CD4-positive, alpha-beta memory T cell (primary cell): ENCODE data around the gene C22orf23. TPM values are rescaled to one million over a fixed set of nuclear protein-coding genes. Genes with fewer than 3 reads are reported as not detected.
"Not testable (repeated sequence)": the region's sequence is repeated elsewhere in the genome, so short reads cannot be mapped to it uniquely, and the experiment has no call there.

Source experiments
- CTCF ChIA-PET: fragments of 350-600 bp; sonication (Branson Sonifier 250); formaldehyde crosslinking; loops from one replicate; lab custom pipeline; 2021; ENCODE audit warnings: inconsistent platforms; ENCODE audit not compliant: partially characterized antibody; lab: Charles Lee
- POLR2A ChIA-PET: fragments of 350-600 bp; sonication (Branson Sonifier 250); formaldehyde crosslinking; loops from one replicate; lab custom pipeline; 2021; ENCODE audit not compliant: partially characterized antibody; lab: Charles Lee
- DNase-seq, 5 donors: peaks; one replicate each; pipeline versions ENCODE4 v3.0.0 to v3.0.0-alpha.2; 2020 to 2022; ENCODE audit warnings: mixed read lengths in 1 of 5
- H3K27ac ChIP-seq: one replicate; pipeline ENCODE4 v1.7.0; 2013; ENCODE audit warnings: low read depth, low read length
- H3K27me3 ChIP-seq: 2 replicates; pipeline ENCODE4 v1.7.0; 2013; ENCODE audit warnings: mild to moderate bottlenecking, low read length, moderate library complexity; ENCODE audit not compliant: insufficient read depth
- H3K36me3 ChIP-seq: 2 replicates; pipeline ENCODE4 v1.7.0; 2013; ENCODE audit warnings: mild to moderate bottlenecking, low read length, moderate library complexity; ENCODE audit not compliant: insufficient read depth
- H3K4me1 ChIP-seq: 2 replicates; pipeline ENCODE4 v1.7.0; 2013; ENCODE audit warnings: mild to moderate bottlenecking, low read length, moderate library complexity; ENCODE audit not compliant: insufficient read depth
- H3K4me3 ChIP-seq, 2 donors: one replicate each; pipeline ENCODE4 v1.7.0; 2013; ENCODE audit warnings: low read length in 2 of 2, mild to moderate bottlenecking in 1 of 2
- H3K9me3 ChIP-seq, 2 donors: one replicate each; pipeline ENCODE4 v1.7.0; 2013; ENCODE audit warnings: low read length in 2 of 2, control low read depth in 1 of 2; ENCODE audit not compliant: control insufficient read depth in 1 of 2
- H3K27ac Mint-ChIP-seq, 7 donors: one replicate each; pipeline ENCODE4 v1.8.0; 2020 to 2021; ENCODE audit warnings: mixed read lengths in 7 of 7, mild to moderate bottlenecking in 6 of 7, inconsistent platforms in 3 of 7, moderate library complexity in 3 of 7
- H3K27me3 Mint-ChIP-seq, 2 donors: one replicate each; pipeline ENCODE4 v1.8.0; 2020 to 2021; ENCODE audit warnings: mixed read lengths in 2 of 2
- H3K36me3 Mint-ChIP-seq, 2 donors: one replicate each; pipeline ENCODE4 v1.8.0; 2020 to 2021; ENCODE audit warnings: mixed read lengths in 2 of 2, inconsistent platforms in 1 of 2, mild to moderate bottlenecking in 1 of 2
- H3K4me1 Mint-ChIP-seq, 4 donors: one replicate each; pipeline ENCODE4 v1.8.0; 2020 to 2021; ENCODE audit warnings: mixed read lengths in 4 of 4, mild to moderate bottlenecking in 1 of 4
- H3K4me3 Mint-ChIP-seq, 8 donors: one replicate each; pipeline ENCODE4 v1.8.0; 2020 to 2021; ENCODE audit warnings: mixed read lengths in 8 of 8, mild to moderate bottlenecking in 7 of 8, moderate library complexity in 6 of 8, inconsistent platforms in 3 of 8
- H3K9me3 Mint-ChIP-seq, 8 donors: one replicate each; pipeline ENCODE4 v1.8.0; 2020 to 2021; ENCODE audit warnings: mixed read lengths in 8 of 8, mild to moderate bottlenecking in 5 of 8, inconsistent platforms in 3 of 8, moderate library complexity in 1 of 8
- intact Hi-C: fragments of 100-400 bp; cut with micrococcal nuclease; formaldehyde crosslinking; loops from one replicate; pipeline ENCODE4 v1.15.1; 2023
- polyA plus RNA-seq, 2 donors: library from polyadenylated mRNA; unstranded; fragments of 300-500 nt; fragmentation: Illumina TruSeq; gene quantifications; one replicate each; pipeline ENCODE4 v1.2.3, GENCODE V29; 2021
- total RNA-seq, 2 experiments: library from RNA; stranded (reverse); gene quantifications; one replicate each; pipeline ENCODE4 v1.2.3, GENCODE V29; 2021

C22orf23 gene
- total and polyA plus RNA-seq, 4 experiments from 2014 or later, result not detected

DNA sequence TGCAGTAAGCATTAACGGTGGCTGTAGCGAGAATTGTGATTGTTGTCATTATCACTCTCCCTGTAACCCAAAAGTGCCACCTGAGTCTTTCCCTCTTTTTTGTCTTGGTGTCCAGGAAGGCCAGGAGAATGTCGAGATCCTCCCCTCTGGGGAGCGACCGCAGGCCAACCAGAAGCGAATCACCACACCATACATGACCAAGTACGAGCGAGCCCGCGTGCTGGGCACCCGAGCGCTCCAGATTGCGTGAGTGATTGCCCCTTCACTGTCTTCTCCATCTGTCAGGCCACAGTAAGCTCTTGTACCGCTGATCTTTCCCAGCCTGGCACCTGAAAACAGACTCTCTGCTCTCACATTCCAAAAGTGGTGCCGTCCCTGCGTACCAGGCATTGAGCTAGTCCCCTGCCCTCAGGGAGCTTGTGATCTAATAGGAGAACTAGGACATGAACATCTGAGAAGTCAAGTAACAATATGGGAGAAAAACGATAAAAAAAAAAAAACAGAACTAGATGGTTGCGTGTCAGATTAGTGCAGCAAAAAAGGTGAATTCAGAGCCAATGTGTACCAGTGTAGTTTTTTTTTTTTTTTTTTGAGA, 5.9 kb upstream of the C22orf23 start:
- no peak overlapping the region for H3K4me3 ChIP-seq
- no peaks in the 10 kb centered on the region for H3K9me3 ChIP-seq
- Mint-ChIP-seq H3K4me1 (peaks cover 23 to 35% (median 32%) of the 10 kb centered on the region in 4 donors), H3K27ac (no peak overlapping the region), H3K4me3 (no peak overlapping the region), H3K36me3 (peaks cover 49 to 54% of the 10 kb centered on the region in 2 donors), H3K27me3 (no peaks in the 10 kb centered on the region), H3K9me3 (peaks cover 0 to 2% (median 0%) of the 10 kb centered on the region in 8 donors)
- intact Hi-C loops, result no loop called here
- H3K27me3 ChIP-seq, result no peaks in the 10 kb centered on the region
- ChIA-PET CTCF (interaction anchor here (1.2 to 2.3 kb wide), 4 partner anchors 25 to 142 kb away, joined by 3 to 9 read pairs (median 6); partner anchors contain the start of gene MICALL1), POLR2A (interaction anchor here (0.8 kb wide), 1 partner anchor 141 kb away, joined by 3 read pairs; no protein-coding TSS in a partner anchor)
- H3K36me3 ChIP-seq, result peaks cover 42% of the 10 kb centered on the region
- no peak overlapping the region for H3K27ac ChIP-seq
- peaks cover 7% of the 10 kb centered on the region for H3K4me1 ChIP-seq
- no peak for DNase-seq

DNA sequence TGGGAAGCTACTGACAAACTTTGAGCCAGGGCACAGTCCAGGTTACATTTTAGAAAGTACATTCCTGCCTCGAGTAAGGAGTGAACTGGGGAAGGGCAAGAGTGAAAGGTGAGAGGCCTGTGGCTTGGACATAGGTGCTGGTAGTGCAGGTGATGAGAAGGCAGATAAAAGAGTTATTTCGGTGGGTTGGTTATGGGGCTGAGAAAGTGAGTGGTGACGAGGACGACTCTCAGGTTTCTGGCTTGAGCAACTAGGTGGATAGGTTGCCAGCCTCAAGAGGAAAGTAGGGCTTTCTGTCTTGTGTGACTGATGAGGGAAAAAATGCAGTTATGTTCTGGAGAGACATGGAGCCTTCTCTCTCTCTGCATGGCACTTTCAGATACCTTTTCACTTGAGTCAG, 3.8 kb upstream of the C22orf23 start:
- ChIA-PET POLR2A (no interaction called here), CTCF (interaction anchor here (1.3 kb wide), 1 partner anchor 23 kb away, joined by 3 read pairs; no protein-coding TSS in a partner anchor)
- peaks cover 20% of the 10 kb centered on the region for H3K4me1 ChIP-seq
- Mint-ChIP-seq H3K36me3 (peaks cover 46 to 50% of the 10 kb centered on the region in 2 donors), H3K27ac (peak overlapping the region in 1 of 7 donors; percentile 5), H3K27me3 (peaks cover 7% of the 10 kb centered on the region in 2 donors), H3K4me1 (peaks cover 33 to 54% (median 43%) of the 10 kb centered on the region in 4 donors), H3K4me3 (peak overlapping the region in 1 of 8 donors; percentile 29), H3K9me3 (peaks cover 0 to 2% (median 0%) of the 10 kb centered on the region in 8 donors)
- no peak overlapping the region for H3K4me3 ChIP-seq
- H3K27ac ChIP-seq, result no peak overlapping the region
- peaks cover 41% of the 10 kb centered on the region for H3K36me3 ChIP-seq
- DNase-seq, result no peak
- peaks cover 3% of the 10 kb centered on the region for H3K27me3 ChIP-seq
- intact Hi-C loops, result no loop called here
- no peaks in the 10 kb centered on the region for H3K9me3 ChIP-seq

DNA sequence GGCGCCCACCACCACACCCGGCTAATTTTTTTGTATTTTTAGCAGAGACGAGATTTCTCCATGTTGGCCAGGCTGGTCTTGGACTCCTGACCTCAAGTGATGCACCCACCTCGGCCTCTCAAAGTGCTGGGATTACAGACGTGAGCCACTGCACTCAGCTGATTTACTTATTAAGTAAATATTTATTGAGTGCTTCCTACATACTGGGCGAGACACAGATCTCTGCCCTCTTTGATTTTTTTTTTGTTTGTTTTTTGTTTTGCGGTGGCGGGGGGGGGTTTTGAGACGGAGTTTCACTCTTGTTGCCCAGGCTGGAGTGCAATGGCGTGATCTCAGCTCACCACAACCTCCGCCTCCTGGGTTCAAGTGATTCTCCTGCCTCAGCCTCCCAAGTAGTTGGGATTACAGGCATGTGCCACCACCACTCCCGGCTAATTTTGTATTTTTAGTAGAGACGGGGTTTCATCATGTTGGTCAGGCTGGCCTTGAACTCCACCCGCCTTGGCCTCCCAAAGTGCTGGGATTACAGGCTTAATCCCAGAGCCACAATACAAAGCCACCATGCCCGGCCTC, 2.5 kb upstream of the C22orf23 start:
- Mint-ChIP-seq H3K4me1 (peaks cover 35 to 54% (median 45%) of the 10 kb centered on the region in 4 donors), H3K36me3 (peaks cover 34 to 39% of the 10 kb centered on the region in 2 donors), H3K27me3 (peaks cover 9 to 13% of the 10 kb centered on the region in 2 donors)
- intact Hi-C loops, H3K27ac ChIP-seq, H3K9me3 Mint-ChIP-seq, H3K9me3 ChIP-seq, H3K4me3 ChIP-seq, H3K27me3 ChIP-seq, POLR2A ChIA-PET, DNase-seq, H3K27ac Mint-ChIP-seq, H3K4me3 Mint-ChIP-seq: not testable (repeated sequence)
- peaks cover 20% of the 10 kb centered on the region for H3K4me1 ChIP-seq
- CTCF ChIA-PET, result interaction anchor here (4.0 kb wide), 1 partner anchor 9 kb away, joined by 26 read pairs; no protein-coding TSS in a partner anchor
- H3K36me3 ChIP-seq, result peaks cover 28% of the 10 kb centered on the region

DNA sequence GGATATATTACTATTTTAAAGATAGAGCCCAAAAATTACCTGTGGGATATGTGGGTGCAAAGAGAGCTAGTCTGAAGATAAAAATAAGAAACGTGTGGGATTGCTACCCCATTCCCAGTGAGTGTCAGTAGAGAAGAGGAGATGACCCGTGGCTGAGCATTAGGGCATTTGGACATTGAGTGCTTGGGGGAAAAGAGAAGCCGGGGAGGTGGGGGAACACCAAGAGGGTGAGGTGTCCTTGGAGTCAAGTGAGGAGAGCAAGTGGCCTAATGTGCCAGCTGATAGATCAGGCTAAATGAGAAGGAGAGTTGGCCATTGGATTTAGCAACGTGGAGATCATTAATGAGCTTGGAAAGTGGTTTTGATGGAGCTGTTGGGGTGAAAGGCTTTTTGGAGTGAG, 1.3 kb upstream of the C22orf23 start:
- peak overlapping the region; percentile 96 to 100 (median 100) for H3K4me3 Mint-ChIP-seq
- DNase-seq, result no peak
- Histone ChIP-seq H3K27me3 (peaks cover 3% of the 10 kb centered on the region), H3K4me1 (peaks cover 20% of the 10 kb centered on the region), H3K36me3 (peaks cover 27% of the 10 kb centered on the region), H3K4me3 (no peak overlapping the region), H3K27ac (no peak overlapping the region), H3K9me3 (no peaks in the 10 kb centered on the region)
- peaks cover 9 to 13% of the 10 kb centered on the region in 2 donors for H3K27me3 Mint-ChIP-seq
- H3K4me1 Mint-ChIP-seq, result peaks cover 35 to 53% (median 45%) of the 10 kb centered on the region in 4 donors
- peaks cover 0 to 2% (median 0%) of the 10 kb centered on the region in 8 donors for H3K9me3 Mint-ChIP-seq
- POLR2A ChIA-PET, result interaction anchor here (0.6 to 2.4 kb wide), 3 partner anchors 21 to 297 kb away, joined by 3 to 12 read pairs (median 7); no protein-coding TSS in a partner anchor
- CTCF ChIA-PET, result interaction anchor here (0.6 to 4.0 kb wide), 4 partner anchors 11 to 331 kb away, joined by 3 to 26 read pairs (median 4); partner anchors contain the start of gene GALR3
- intact Hi-C loops, result loop anchor here (5.0 kb wide), 2 partner anchors 47 to 347 kb away; partner anchors contain the start of genes GGA1 and MICALL1
- peaks cover 30 to 35% of the 10 kb centered on the region in 2 donors for H3K36me3 Mint-ChIP-seq
- H3K27ac Mint-ChIP-seq, result peak overlapping the region in 5 of 7 donors; percentile 25 to 97 (median 50)

DNA sequence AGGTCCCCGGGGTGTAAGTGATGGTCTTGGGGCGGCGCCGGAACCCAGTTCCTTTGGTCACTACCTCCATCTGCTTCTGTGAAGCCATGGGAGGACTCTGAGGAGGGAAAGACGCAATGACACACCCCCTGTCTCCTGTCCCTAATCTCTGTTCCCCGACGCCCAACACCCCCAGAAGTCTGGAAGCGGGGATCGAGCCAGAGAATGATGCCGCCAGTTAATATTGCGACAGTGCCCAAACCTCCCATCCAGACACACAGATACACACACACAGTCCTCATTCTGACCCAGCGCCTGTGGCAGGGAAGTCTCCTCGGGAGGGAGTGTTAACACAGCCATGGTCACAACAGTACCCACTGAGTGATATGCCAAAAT, 352 bp downstream of the C22orf23 start:
- peaks cover 32 to 48% (median 37%) of the 10 kb centered on the region in 4 donors for H3K4me1 Mint-ChIP-seq
- H3K27ac Mint-ChIP-seq, result peak overlapping the region; percentile 76 to 100 (median 99)
- DNase-seq, result no peak
- no peaks in the 10 kb centered on the region for H3K9me3 ChIP-seq
- ChIA-PET CTCF (interaction anchor here (0.9 to 4.0 kb wide), 6 partner anchors 9 to 144 kb away, joined by 3 to 26 read pairs (median 6); no protein-coding TSS in a partner anchor), POLR2A (interaction anchor here (0.6 to 2.4 kb wide), 6 partner anchors 13 to 109 kb away, joined by 3 to 12 read pairs (median 4); partner anchors contain the start of genes ANKRD54, EIF3L and MICALL1)
- peaks cover 20% of the 10 kb centered on the region for H3K4me1 ChIP-seq
- peaks cover 16% of the 10 kb centered on the region for H3K36me3 ChIP-seq
- H3K4me3 ChIP-seq, result peak overlapping the region; percentile 72 to 91
- peak overlapping the region; percentile 72 for H3K27ac ChIP-seq
- intact Hi-C loops, result loop anchor here (1.0 to 5.0 kb wide), 4 partner anchors 19 to 346 kb away; partner anchors contain the start of genes ANKRD54, GGA1 and MICALL1
- peak overlapping the region; percentile 96 to 100 (median 100) for H3K4me3 Mint-ChIP-seq
- H3K27me3 Mint-ChIP-seq, result peaks cover 9 to 13% of the 10 kb centered on the region in 2 donors
- H3K9me3 Mint-ChIP-seq, result no peaks in the 10 kb centered on the region
- peaks cover 3% of the 10 kb centered on the region for H3K27me3 ChIP-seq
- H3K36me3 Mint-ChIP-seq, result peaks cover 16 to 21% of the 10 kb centered on the region in 2 donors

DNA sequence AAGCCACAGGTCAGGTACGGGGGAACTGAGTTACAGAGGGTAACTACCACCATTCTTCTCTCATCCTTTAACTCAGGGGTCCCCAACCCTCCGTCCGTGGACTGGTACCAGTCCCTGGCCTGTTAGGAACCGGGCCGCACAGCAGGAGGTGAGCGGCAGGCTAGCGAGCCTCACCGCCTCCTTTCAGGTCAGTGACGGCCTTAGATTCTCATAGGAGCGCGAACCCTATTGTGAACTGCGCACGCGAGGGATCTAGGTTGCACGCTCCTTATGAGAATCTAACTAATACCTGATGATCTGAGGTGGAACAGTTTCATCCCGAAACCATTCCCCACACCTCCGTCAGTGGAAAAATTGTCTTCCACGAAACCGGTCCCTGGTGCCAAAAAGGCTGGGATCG, 772 bp downstream of the C22orf23 start:
- H3K4me1 ChIP-seq, result peaks cover 20% of the 10 kb centered on the region
- H3K27me3 ChIP-seq, H3K9me3 Mint-ChIP-seq, H3K27ac ChIP-seq, H3K9me3 ChIP-seq: not testable (repeated sequence)
- H3K27me3 Mint-ChIP-seq, result peaks cover 9 to 13% of the 10 kb centered on the region in 2 donors
- ChIA-PET CTCF (interaction anchor here (1.4 to 1.8 kb wide), 2 partner anchors 13 to 19 kb away, joined by 4 to 6 read pairs; no protein-coding TSS in a partner anchor), POLR2A (interaction anchor here (1.2 to 2.4 kb wide), 2 partner anchors 18 to 103 kb away, joined by 3 to 12 read pairs; partner anchors contain the start of gene EIF3L)
- peaks cover 12 to 18% of the 10 kb centered on the region in 2 donors for H3K36me3 Mint-ChIP-seq
- intact Hi-C loops, result loop anchor here (1.0 to 5.0 kb wide), 4 partner anchors 18 to 345 kb away; partner anchors contain the start of genes ANKRD54, GGA1 and MICALL1
- peaks cover 11% of the 10 kb centered on the region for H3K36me3 ChIP-seq
- peak overlapping the region; percentile 96 to 100 (median 100) for H3K4me3 Mint-ChIP-seq
- peak in 1 of 5 donors; percentile 13 for DNase-seq
- H3K27ac Mint-ChIP-seq, result peak overlapping the region in 3 of 7 donors; percentile 76 to 100 (median 98)
- peaks cover 29 to 44% (median 35%) of the 10 kb centered on the region in 4 donors for H3K4me1 Mint-ChIP-seq
- peak overlapping the region in 1 of 2 donors; percentile 72 for H3K4me3 ChIP-seq
